NCI-H226 (cell line): ENCODE measurements around the gene VAT1L.
"Not testable (repeated sequence)": the region's sequence is repeated elsewhere in the genome, so short reads cannot be mapped to it uniquely, and the experiment has no call there.

Experiments
- DNase-seq: peaks from one replicate; pipeline ENCODE4 v3.0.0-alpha.2; 2015

VAT1L gene

DNA sequence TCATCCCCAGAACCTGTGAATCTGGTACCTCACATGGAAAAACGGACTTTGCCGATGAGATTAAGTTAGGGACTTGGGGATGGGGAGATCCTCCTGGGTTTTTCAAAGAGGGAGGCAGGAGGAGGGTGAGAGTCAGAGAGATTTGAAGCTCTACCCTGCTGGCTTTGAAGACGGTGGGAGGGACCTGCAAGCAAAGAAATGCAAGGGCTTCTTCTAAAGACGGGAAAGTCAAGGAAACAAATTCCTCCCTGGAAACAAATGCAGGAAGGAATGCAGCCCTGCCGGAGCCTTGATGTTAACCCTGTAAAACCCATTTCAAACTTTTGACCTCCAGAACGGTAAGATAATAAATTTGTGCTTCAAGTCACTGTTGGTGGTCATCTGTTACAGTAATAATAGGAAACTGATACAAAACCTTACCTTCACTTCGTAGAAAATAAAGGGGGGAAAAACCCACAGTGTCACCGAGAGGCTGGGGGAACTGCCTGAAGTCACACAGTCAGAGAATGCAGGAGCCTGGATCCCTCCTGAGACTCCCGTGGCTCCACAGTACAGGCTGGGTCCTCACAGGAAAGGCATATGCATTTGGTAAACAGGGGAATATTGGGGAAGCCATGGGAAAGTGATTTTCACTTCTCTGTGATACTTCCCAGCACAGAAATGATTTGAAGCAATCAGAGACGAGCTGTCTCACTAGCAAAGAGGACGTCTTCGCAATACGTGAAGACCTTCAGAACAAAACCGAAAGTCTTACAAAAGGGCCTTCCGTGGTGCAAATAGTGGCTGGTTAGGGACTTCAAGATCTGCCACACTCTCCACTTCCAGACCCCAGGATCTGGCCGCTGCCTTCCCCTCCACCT, 175.1 kb downstream of the VAT1L start:
- no peak for DNase-seq

DNA sequence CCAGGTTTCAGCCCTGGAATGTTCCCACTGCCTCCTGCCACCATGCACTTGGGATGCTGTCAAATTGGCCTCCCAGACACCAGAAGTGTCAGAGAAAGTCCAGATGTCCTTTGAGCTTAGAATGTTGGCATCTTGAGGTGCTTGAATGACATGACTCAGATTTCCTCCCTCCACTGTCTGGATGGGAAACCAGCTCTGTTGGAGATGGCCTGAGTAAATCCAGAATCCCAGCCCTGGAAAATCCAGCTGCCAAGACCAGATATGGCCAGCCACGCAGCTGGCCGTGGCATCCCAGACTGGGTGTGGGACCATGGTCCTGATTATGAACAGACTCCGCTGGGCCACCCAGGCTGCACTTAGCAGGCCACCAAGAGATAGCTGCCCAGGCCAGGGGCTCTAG, 177.0 kb downstream of the VAT1L start:
- no peak for DNase-seq

GRCh38 chr16:77967054-77967904, 178.9 kb downstream of the VAT1L start:
- no peak for DNase-seq

- DNase-seq: no peak
Observed at GRCh38 chr16:77969861-77970260, 181.5 kb downstream of the VAT1L start.

DNA sequence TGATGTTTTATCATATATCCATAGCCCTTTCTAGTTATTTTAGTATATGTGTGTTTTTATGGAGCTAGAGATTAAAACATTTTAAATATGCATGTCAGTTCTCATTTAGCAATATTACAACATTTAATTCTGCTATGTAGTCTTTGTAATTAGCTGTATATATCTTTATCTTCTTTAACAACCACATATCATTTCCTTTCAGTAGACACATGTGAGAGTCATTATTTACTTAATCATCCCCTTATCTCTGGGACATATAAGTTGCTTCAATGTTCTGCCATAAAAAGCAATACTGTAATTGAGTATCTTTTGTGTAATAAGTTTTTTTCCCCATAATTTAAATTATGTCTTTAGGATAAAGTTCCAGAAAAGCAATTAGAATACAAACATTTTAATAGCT, 182.0 kb downstream of the VAT1L start:
- DNase-seq: no peak

DNA sequence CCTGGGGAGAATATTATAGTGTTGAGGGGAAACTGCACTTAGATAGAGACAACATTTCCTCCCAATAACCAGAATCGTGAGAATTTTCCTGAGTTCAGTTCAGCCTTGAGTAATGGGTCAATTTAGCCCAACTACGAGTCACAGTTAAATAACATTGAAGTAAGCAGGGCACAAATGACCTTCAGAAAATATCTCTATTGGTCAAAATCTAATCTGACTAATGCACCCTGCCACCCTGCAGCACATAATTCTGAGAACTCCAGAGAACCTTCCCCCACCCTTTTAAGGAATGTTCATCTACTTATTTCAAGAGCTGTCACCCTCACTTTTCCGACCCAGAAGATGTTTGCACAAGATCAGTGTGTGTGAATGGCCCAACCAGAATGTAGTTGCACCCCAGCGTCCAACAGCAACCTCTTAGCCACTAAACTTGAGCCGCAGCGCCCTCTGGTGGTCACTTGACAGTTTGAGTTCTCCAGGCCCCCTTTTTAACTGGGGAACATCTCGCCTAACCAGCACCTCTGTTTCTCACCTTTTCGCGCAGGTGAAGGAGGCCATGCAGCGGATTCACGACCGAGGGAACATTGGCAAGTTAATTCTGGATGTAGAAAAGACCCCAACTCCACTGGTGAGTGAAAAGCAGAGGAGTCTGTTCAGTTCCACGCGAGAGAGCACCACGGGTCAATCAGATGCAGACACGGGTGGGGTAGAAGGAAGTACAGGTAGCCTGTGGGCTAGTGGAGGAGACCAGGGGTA, 183.1 kb downstream of the VAT1L start:
- DNase-seq: peak; percentile 34

DNA sequence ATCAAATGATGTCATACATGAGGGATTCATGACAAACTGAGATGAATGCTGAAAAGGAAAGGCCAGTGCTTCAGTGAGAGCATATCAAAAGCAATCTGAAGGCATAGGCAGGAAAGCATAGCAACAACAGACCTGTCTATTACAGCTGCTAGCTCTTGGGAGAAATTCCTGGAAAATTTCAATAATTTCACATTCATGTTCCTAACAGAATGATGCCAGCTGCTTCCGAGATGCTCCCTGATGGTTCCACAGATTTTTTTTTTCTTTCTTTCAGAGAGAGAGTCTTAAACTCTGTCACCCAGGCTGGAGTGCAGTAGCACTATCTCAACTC, 183.7 kb downstream of the VAT1L start:
- DNase-seq: no peak

DNA sequence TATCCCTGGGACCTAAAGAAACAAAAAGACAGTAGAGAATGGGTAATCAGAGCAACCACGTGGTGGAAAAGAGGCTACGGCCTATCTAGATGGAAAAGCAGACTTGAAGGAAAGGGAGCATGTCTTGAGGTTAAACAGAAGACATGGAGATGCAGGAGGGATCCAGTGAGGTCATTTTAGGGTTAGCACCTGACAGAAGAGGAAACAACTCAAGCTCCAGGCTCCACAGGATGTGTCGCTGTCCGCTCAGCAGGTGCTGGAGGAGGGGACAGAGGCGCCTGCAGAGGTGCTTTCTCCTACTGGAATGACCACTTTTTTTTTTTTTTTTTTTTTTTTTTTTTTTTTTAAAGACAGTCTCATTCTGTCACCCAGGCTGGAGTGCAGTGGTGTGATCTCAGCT, 186.5 kb downstream of the VAT1L start:
- DNase-seq: no peak

DNA sequence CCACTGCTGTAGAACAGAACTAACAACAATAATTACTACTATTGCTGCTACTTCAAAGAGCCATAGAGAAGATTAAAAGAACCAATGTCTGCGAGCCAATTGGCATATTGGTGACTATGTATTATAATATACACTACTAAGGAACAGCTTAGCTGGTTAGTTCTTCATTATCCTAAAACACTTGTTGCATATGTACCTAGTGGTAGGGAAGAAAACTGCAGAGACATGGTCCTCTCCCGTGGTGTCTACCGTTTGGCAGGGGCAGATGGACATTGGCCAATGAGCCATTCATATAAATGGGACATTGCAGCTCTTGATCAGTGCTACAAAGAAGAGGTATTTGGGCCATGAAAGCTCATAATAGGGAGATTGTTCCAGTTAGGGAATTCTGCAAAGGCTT, 187.6 kb downstream of the VAT1L start:
- no peak for DNase-seq

DNA sequence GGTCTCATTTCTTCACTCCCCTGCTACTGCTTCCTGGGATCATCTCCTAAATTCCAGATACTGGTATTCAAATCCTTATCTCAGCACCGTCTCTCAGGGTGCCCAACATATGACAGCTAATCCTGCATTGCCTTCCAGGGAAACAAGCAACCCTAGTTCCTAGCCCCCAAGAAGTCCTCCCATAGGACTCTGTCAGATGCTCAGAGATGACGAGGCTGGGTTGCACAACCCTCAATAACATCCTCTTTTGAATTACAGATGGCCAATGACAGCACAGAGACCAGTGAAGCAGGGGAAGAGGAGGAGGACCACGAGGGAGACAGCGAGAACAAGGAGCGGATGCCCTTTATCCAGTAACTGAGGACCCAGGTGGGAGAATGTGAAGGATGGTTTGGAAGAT, 189.0 kb downstream of the VAT1L start:
- DNase-seq: no peak

GRCh38 chr16:77985111-77985510, 196.7 kb downstream of the VAT1L start:
- DNase-seq: no peak

GRCh38 chr16:77986011-77986740, 197.8 kb downstream of the VAT1L start:
- no peak for DNase-seq

DNA sequence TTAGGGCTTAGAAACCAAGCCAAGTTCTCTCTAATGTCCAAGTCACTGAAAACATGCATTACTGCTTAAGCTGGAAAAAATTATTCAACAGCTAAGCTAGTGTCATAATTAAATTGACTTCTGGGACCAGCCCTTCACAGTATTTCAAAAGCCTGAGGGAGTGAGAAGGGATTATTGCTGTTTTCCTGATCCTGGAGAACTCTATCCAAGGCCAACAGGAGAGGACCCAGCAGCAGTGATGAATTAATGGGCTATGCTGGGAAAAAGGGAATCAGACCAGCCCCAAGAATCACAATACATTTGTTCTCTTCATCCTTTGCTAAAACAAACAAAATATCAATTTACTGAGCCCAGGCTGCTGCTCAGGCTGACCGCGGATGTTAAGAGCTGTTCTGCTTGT, 199.4 kb downstream of the VAT1L start:
- no peak for DNase-seq

DNA sequence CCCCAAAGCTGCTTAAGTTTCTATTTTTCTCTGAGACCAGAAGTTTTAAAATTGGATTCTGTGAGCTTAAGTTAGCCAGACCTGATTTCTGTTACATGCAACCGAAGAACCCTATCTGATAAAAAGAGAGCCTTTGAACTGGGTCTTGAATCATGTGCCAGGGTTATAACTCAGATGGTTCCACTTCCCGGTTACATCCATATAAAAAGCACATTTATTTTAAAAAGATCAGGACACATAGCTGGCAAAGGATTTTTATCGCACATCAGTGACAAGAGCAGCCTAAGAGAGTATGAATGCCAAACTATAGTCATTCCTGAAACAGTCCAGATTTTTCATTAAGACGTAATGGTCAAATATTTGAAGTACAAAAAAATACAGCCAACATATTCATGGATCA, 201.5 kb downstream of the VAT1L start:
- DNase-seq: no peak

GRCh38 chr16:77991701-77992100, 203.3 kb downstream of the VAT1L start:
- DNase-seq: no peak

GRCh38 chr16:77992381-77992780, 204.0 kb downstream of the VAT1L start:
- DNase-seq: not testable (repeated sequence)

DNA sequence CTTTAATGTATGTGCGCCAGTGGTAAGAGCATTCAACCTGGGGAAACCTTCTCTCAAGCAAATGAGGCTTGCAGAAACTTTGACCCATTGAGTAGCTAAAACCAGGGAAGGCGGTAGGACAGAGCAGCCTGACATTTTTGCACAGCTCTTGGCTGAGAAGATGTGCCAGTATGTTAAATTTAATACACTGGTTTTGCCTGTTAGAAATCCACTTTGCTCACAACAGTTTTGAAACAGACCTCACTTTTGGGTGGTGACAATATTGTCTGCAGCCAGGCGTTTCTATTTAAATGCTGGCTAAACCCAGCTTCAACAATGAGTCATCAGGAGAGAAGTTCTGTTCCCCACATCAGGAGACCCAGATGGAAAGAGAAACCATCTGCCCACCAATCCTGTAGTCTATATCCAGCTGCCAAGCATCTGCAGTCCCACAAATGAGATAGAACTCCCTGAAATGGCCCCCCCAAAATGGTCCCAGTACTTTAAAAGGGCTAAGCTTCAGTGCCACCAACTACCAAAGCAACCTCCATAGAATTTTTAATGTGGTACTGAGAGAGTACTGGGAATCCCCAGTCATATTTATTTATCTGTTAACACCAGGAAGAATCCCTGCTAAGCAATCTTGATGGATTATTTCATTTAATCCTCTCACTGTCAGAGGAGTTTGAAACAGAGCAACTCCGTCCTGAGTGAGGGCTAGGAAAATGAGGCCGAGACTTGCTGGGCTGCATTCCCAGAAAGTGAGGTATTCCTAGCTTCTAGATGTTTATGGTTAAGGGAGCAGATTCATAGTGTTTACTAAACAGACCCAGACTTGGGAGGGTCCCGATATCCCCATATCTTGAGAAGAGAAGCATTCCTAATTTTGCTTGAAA, 205.0 kb downstream of the VAT1L start:
- no peak for DNase-seq

DNA sequence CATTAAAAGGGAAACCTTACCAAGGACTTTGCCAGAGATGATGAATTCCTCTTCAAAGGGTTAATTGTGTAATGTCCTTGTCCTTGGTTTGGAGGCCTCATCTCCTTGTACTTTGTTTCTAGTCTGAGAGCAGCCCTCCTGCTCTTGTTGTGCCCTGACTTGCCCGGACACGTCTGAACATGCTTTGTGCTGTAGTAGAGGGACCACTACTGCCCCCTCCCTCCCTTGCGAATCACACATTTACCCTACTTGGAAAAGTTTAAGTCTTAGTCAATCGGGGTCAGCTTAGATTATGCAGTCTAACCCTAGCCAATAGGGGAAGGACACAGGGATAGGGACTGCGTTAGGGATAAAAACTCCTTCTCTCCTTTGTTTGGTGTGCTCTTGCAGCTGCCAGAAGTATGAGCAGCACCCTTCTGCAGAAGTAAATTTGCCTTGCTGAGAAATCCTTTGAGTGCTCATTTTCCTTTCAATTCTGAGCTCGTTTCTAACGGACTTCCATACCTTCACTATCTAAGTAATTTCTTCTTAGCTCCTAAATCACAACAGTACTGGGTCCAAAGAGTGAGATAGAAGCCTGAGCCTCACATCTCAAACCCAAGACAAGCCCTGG, 207.6 kb downstream of the VAT1L start:
- DNase-seq: no peak

DNA sequence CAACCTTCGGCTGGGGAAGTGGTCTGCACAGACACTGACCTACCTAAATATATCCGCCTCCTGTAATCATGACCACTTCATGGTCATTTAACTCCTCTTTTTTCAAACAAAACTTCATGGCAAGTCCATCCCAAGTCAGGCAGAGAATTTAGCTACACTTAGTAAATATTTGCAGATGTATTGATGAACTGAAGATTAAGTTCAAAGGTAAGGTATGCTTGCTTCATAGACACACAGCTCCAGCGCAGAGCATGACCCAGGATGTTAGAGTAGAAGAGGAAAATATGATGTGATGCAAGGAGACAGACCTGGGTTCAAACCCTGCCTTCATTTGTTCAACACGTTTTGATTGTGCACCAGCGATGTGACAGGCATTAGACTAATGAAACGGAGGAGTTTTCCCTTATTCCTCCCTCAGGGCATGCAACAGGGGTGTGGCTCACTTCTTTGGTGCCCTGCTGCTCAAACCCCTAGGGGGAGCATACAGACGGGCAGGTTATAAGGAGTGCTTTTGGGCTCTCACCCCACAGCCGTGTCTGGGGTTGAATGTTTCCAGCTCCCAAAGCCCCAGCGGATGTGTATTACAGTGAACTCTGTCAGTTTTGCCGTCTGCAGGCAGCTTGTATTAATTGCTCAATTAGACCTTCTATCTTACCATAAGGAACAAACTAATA, 210.1 kb downstream of the VAT1L start:
- no peak for DNase-seq

- no peak for DNase-seq
Observed at GRCh38 chr16:78001451-78002025, 213.2 kb downstream of the VAT1L start.
